Cardiac fibroblast (primary cell): Measurements from ENCODE around the gene ANKMY1.
A peak's percentile ranks its signal among the peaks of the same experiment; 100 is the strongest.

Source experiments
- DNase-seq, 2 donors: peaks; one replicate each; pipeline versions ENCODE4 v3.0.0 to v3.0.0-alpha.2; 2010; ENCODE audit warnings: low read depth in 2 of 2
- H3K4me3 ChIP-seq, 2 donors: replicated peaks in 1 of 2; 1 replicate in 1 of 2; 2 replicates in 1 of 2; pipeline ENCODE4 v1.5.1; 2011; ENCODE audit warnings: low read depth in 2 of 2, low read length in 2 of 2, mild to moderate bottlenecking in 2 of 2, moderate library complexity in 1 of 2
- CTCF ChIP-seq: IDR thresholded peaks from one replicate; pipeline ENCODE4 v1.5.1; 2011; ENCODE audit warnings: low read depth, mild to moderate bottlenecking, low read length, inconsistent platforms

Gene ANKMY1

GRCh38 chr2:240589850-240590525, 32.2 kb upstream of the ANKMY1 start:
- TF ChIP-seq CTCF = no peak
- no peak overlapping the region for H3K4me3 ChIP-seq
- no peak for DNase-seq

GRCh38 chr2:240589375-240589774, 31.6 kb upstream of the ANKMY1 start:
- no peak for TF ChIP-seq CTCF
- no peak for DNase-seq
- no peak overlapping the region for H3K4me3 ChIP-seq

- TF ChIP-seq CTCF = no peak
- no peak for DNase-seq
- no peak overlapping the region for H3K4me3 ChIP-seq
Measured at GRCh38 chr2:240588669-240589068, 30.9 kb upstream of the ANKMY1 start.

GRCh38 chr2:240588006-240588655, 30.3 kb upstream of the ANKMY1 start:
- DNase-seq = no peak
- TF ChIP-seq CTCF = no peak

GRCh38 chr2:240586919-240587800, 29.4 kb upstream of the ANKMY1 start:
- no peak for TF ChIP-seq CTCF
- peak overlapping the region; percentile 96 to 97 for H3K4me3 ChIP-seq
- DNase-seq = peak; percentile 18 to 28

More at GRCh38 chr2:240588006-240588655, 30.3 kb upstream of the ANKMY1 start:
- H3K4me3 ChIP-seq = peak overlapping the region in 1 of 2 donors; percentile 96

- no peak for TF ChIP-seq CTCF
- peak; percentile 95 to 96 for DNase-seq
Measured at GRCh38 chr2:240586198-240586918, 28.6 kb upstream of the ANKMY1 start, which contains the start of gene CAPN10. Gene CAPN10 (plus strand): TSS chr2:240586734. CDS start chr2:240586912, 178 bp downstream.

More at GRCh38 chr2:240586198-240586918, 28.6 kb upstream of the ANKMY1 start, which contains the start of gene CAPN10:
- peak within 1 kb of the TSS; percentile 96 to 97 for H3K4me3 ChIP-seq
